Measurements from ENCODE around the gene MT3. TPM values are rescaled to one million over a fixed set of nuclear protein-coding genes. Genes with fewer than 3 reads are reported as not detected.

The MT3 gene
- total and polyA plus RNA-seq, 2 of the 13 experiments (the other 11 are each of a cell fraction or from before 2014, with no cell fraction given): not detected

GRCh38 chr16:56610017-56610608 lies 20.8 kb downstream of the MT3 start (continued):
- TF ChIP-seq MYNN (CRISPR knock-in tag; IDR thresholded peaks at IDR 0.05; ENCODE audit: low read depth): no peak
- TF ChIP-seq ZNF263 (CRISPR knock-in tag; IDR thresholded peaks at IDR 0.05): no peak
- no peak for TF ChIP-seq ZBTB7A (CRISPR knock-in tag; IDR thresholded peaks at IDR 0.05)
- TF ChIP-seq EP300 (IDR thresholded peaks at IDR 0.05; ENCODE audit: low read depth in 2 of 2, low read length in 2 of 2): no peak
- no peak for TF ChIP-seq EP300 (CRISPR knock-in tag; IDR thresholded peaks at IDR 0.05; ENCODE audit: borderline replicate concordance)
- TF ChIP-seq BRD4 (CRISPR knock-in tag; IDR thresholded peaks at IDR 0.05): no peak
- TF ChIP-seq ZBTB14 (CRISPR knock-in tag; IDR thresholded peaks at IDR 0.05): no peak
- no peak for TF ChIP-seq ZNF616 (CRISPR knock-in tag; IDR thresholded peaks at IDR 0.05; ENCODE audit: low read depth)
- no peak for TF ChIP-seq ZFP82 (CRISPR knock-in tag; IDR thresholded peaks at IDR 0.05; ENCODE audit: borderline replicate concordance)
- TF ChIP-seq YEATS2 (CRISPR knock-in tag; IDR thresholded peaks at IDR 0.05; ENCODE audit: borderline replicate concordance): no peak
- peak; percentile 26; the same call in 1 of the 2 replicates for TF ChIP-seq ZMYM4 (CRISPR knock-in tag; IDR thresholded peaks at IDR 0.05)
- 0 out of 2 replicates have a peak, but pooled peaks have one; percentile 26 for TF ChIP-seq SSRP1 (CRISPR knock-in tag; IDR thresholded peaks at IDR 0.05)
- no peak for TF ChIP-seq KAT8 (CRISPR knock-in tag; IDR thresholded peaks at IDR 0.05)
- 0 out of 2 replicates have a peak, but pooled peaks have one; percentile 35 for TF ChIP-seq ZNF678 (CRISPR knock-in tag; IDR thresholded peaks at IDR 0.05)
- no peak for TF ChIP-seq NR2F1 (CRISPR knock-in tag; IDR thresholded peaks at IDR 0.05)
- no peak for TF ChIP-seq CBX2 (IDR thresholded peaks at IDR 0.05; ENCODE audit: low read depth, low read length)
- TF ChIP-seq CBX2 (CRISPR knock-in tag; IDR thresholded peaks at IDR 0.05; ENCODE audit: low read depth): peak; percentile 66; the same call in 1 of the 2 replicates
- TF ChIP-seq ZNF414 (CRISPR knock-in tag; IDR thresholded peaks at IDR 0.05): no peak
- TF ChIP-seq ARHGAP35 (CRISPR knock-in tag; IDR thresholded peaks at IDR 0.05; ENCODE audit: borderline replicate concordance): no peak
- no peak for TF ChIP-seq JUNB (CRISPR knock-in tag; IDR thresholded peaks at IDR 0.05; ENCODE audit: borderline replicate concordance)
- TF ChIP-seq HNRNPH1 (optimal IDR thresholded peaks at IDR 0.05; ENCODE audit: low read depth, low read length): no peak
- TF ChIP-seq ZNF891 (CRISPR knock-in tag; IDR thresholded peaks at IDR 0.05): no peak
- TF ChIP-seq DR1 (CRISPR knock-in tag; IDR thresholded peaks at IDR 0.05): no peak
- TF ChIP-seq CENPX (CRISPR knock-in tag; IDR thresholded peaks at IDR 0.05): no peak
- no peak for TF ChIP-seq ONECUT2 (CRISPR knock-in tag; IDR thresholded peaks at IDR 0.05)
- TF ChIP-seq ZBTB49 (CRISPR knock-in tag; IDR thresholded peaks at IDR 0.05; ENCODE audit: borderline replicate concordance): no peak
- TF ChIP-seq ZNF562 (CRISPR knock-in tag; IDR thresholded peaks at IDR 0.05; ENCODE audit: borderline replicate concordance): no peak
- TF ChIP-seq FOXP1 (IDR thresholded peaks at IDR 0.05): no peak
- no peak for TF ChIP-seq FOXP1 (CRISPR knock-in tag; IDR thresholded peaks at IDR 0.05)
- TF ChIP-seq RORA (CRISPR knock-in tag; IDR thresholded peaks at IDR 0.05): no peak

All from HepG2 (cell line).